NB4 (cell line): ENCODE results near the gene TGFA.

ENCODE experiments used
- POLR2A ChIP-seq: IDR thresholded peaks from 2 replicates; pipeline ENCODE4 v1.6.1; 2011; ENCODE audit warnings: mild to moderate bottlenecking; ENCODE audit not compliant: insufficient read length; ENCODE audit errors: extremely low read depth
- TF ChIP-seq, protein P1 (sequence below): IDR thresholded peaks from one replicate; pipeline ENCODE4 v1.5.1; 2012; ENCODE audit warnings: low read depth, low read length

DNA sequence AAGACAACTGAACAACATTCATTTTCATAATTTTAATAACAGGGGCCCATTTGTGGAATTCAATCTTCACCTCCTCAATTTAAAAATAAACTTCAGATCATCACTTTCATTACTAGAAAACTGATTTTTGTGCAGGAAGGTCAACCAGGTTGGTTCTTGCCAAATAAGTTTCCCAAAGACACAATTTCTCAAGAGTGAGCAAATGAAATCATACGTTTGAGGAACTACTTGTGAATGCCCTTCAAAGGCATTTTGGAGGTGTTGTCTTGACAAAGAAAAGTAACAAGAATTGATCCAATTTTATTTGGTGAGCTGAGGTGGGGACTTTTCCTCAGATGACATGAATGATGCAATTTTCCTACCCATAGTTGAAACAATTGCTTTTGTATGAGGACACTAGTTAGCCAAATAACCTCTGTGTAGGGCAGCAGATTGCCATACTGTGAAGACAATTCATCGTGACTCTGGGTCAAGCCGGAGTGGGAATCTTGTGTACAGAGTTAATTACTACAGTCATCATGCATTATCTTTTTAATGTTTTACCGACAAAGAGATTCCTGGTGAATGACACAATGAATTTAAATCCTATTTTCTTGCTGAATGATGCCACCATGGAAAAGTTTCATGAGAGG, 121.8 kb downstream of the TGFA start:
- TF ChIP-seq, protein P1, sequence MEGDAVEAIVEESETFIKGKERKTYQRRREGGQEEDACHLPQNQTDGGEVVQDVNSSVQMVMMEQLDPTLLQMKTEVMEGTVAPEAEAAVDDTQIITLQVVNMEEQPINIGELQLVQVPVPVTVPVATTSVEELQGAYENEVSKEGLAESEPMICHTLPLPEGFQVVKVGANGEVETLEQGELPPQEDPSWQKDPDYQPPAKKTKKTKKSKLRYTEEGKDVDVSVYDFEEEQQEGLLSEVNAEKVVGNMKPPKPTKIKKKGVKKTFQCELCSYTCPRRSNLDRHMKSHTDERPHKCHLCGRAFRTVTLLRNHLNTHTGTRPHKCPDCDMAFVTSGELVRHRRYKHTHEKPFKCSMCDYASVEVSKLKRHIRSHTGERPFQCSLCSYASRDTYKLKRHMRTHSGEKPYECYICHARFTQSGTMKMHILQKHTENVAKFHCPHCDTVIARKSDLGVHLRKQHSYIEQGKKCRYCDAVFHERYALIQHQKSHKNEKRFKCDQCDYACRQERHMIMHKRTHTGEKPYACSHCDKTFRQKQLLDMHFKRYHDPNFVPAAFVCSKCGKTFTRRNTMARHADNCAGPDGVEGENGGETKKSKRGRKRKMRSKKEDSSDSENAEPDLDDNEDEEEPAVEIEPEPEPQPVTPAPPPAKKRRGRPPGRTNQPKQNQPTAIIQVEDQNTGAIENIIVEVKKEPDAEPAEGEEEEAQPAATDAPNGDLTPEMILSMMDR, result no peak
- no peak for TF ChIP-seq POLR2A
